HG03097 (cell line): ENCODE data around the gene RIC8B.
A peak's percentile ranks its signal among the peaks of the same experiment; 100 is the strongest.

Experiments used
- ATAC-seq: cut with Tn5 transposase; IDR thresholded peaks from one replicate; pipeline ENCODE4 v1.9.1; 2021; ENCODE audit not compliant: unreplicated experiment, low FRiP score

RIC8B gene

GRCh38 chr12:106758349-106759110, 16.0 kb upstream of the RIC8B start:
- ATAC-seq = no peak

GRCh38 chr12:106759526-106760183, 14.8 kb upstream of the RIC8B start:
- ATAC-seq = no peak

GRCh38 chr12:106760184-106760531, 14.3 kb upstream of the RIC8B start:
- ATAC-seq = peak; percentile 95

- no peak for ATAC-seq
Measured at GRCh38 chr12:106764220-106764619, 10.3 kb upstream of the RIC8B start.

GRCh38 chr12:106764738-106765137, 9.7 kb upstream of the RIC8B start:
- ATAC-seq = no peak

- no peak for ATAC-seq
Measured at GRCh38 chr12:106766393-106766826, 8.1 kb upstream of the RIC8B start.

- ATAC-seq = no peak
Measured at GRCh38 chr12:106767206-106767605, 7.3 kb upstream of the RIC8B start.

GRCh38 chr12:106767954-106768822, 6.3 kb upstream of the RIC8B start:
- no peak for ATAC-seq

- ATAC-seq = no peak
Measured at GRCh38 chr12:106769078-106769477, 5.4 kb upstream of the RIC8B start.

- no peak for ATAC-seq
Measured at GRCh38 chr12:106769546-106769945, 4.9 kb upstream of the RIC8B start.

- ATAC-seq = no peak
Measured at GRCh38 chr12:106771425-106771824, 3.1 kb upstream of the RIC8B start.

GRCh38 chr12:106773286-106774004, 1.0 kb upstream of the RIC8B start:
- ATAC-seq = no peak

GRCh38 chr12:106774808-106775524, 484 bp downstream of the RIC8B start:
- ATAC-seq = peak; percentile 18

GRCh38 chr12:106776897-106777296, 2.4 kb downstream of the RIC8B start:
- no peak for ATAC-seq

GRCh38 chr12:106780010-106780631, 5.6 kb downstream of the RIC8B start:
- no peak for ATAC-seq

GRCh38 chr12:106782619-106783018, 8.1 kb downstream of the RIC8B start:
- no peak for ATAC-seq

GRCh38 chr12:106783515-106783914, 9.0 kb downstream of the RIC8B start:
- no peak for ATAC-seq

- no peak for ATAC-seq
Measured at GRCh38 chr12:106790020-106790419, 15.5 kb downstream of the RIC8B start.

GRCh38 chr12:106791531-106791930, 17.0 kb downstream of the RIC8B start:
- no peak for ATAC-seq

- ATAC-seq = no peak
Measured at GRCh38 chr12:106794369-106794768, 19.9 kb downstream of the RIC8B start.
